H1 (cell line): ENCODE measurements around the gene HTR2C. TPM values are rescaled to one million over a fixed set of nuclear protein-coding genes. Genes with fewer than 3 reads are reported as not detected.
A peak's percentile ranks its signal among the peaks of the same experiment; 100 is the strongest.

Source experiments
- CTCF ChIA-PET: fragments of 300-600 bp; sonication (Branson Sonifier 250); formaldehyde crosslinking; loops from one replicate; lab custom pipeline; 2021; ENCODE audit not compliant: partially characterized antibody; lab: Charles Lee
- POLR2A ChIA-PET: fragments of 300-600 bp; sonication (Branson Sonifier 250); formaldehyde crosslinking; loops from one replicate; lab custom pipeline; 2021; ENCODE audit warnings: inconsistent platforms; ENCODE audit not compliant: partially characterized antibody; lab: Charles Lee
- DNase-seq, 2 experiments: peaks; one replicate each; pipeline versions ENCODE4 v3.0.0 to v3.0.0-alpha.2; 2010 to 2022; ENCODE audit warnings: low spot score in 2 of 2, low read depth in 1 of 2, mixed read lengths in 1 of 2
- FAIRE-seq: peaks from 2 replicates; lab custom pipeline; 2011; peaks lifted over from hg19 to GRCh38; lab: Jason Lieb, UNC
- H2AFZ ChIP-seq: 2 replicates; pipeline ENCODE4 v1.8.1; 2012; ENCODE audit warnings: low read length, inconsistent platforms
- H2AK5ac ChIP-seq: 2 replicates; pipeline ENCODE4 v1.6.1; 2013; ENCODE audit warnings: low read depth, low read length
- H2BK120ac ChIP-seq: replicated peaks from 2 replicates; pipeline ENCODE3; 2013; ENCODE audit warnings: low read depth, low read length, inconsistent platforms
- H2BK12ac ChIP-seq: 2 replicates; pipeline ENCODE4 v1.6.1; 2013; ENCODE audit warnings: low read depth, low read length
- H2BK15ac ChIP-seq: 2 replicates; pipeline ENCODE4 v1.6.1; 2013; ENCODE audit warnings: low read length
- H2BK20ac ChIP-seq: 2 replicates; pipeline ENCODE4 v1.6.1; 2013; ENCODE audit warnings: low read length
- H2BK5ac ChIP-seq: 2 replicates; pipeline ENCODE4 v1.6.1; 2013; ENCODE audit warnings: low read depth, low read length
- H3K14ac ChIP-seq: 2 replicates; pipeline ENCODE4 v1.6.1; 2013; ENCODE audit warnings: inconsistent platforms; ENCODE audit not compliant: insufficient read length
- H3K18ac ChIP-seq: 2 replicates; pipeline ENCODE4 v1.6.1; 2013; ENCODE audit warnings: low read length; ENCODE audit errors: extremely low read depth
- H3K23ac ChIP-seq: 2 replicates; pipeline ENCODE4 v1.6.1; 2013; ENCODE audit warnings: inconsistent platforms; ENCODE audit not compliant: insufficient read length
- H3K23me2 ChIP-seq: 2 replicates; pipeline ENCODE4 v1.6.1; 2013; ENCODE audit warnings: low read depth, low read length
- H3K27ac ChIP-seq: 2 replicates; pipeline ENCODE4 v1.6.1; 2011; ENCODE audit warnings: low read depth, low read length, inconsistent platforms
- H3K27me3 ChIP-seq, 4 experiments: replicated peaks in 1 of 4; 1 replicate in 1 of 4; 2 replicates in 3 of 4; pipeline versions ENCODE4 v1.6.1 to v1.8.1; 2011 to 2013; ENCODE audit warnings: low read length in 3 of 4, mild to moderate bottlenecking in 3 of 4, inconsistent platforms in 2 of 4, mixed read lengths in 2 of 4, moderate library complexity in 1 of 4; ENCODE audit not compliant: control insufficient read depth in 3 of 4, insufficient read depth in 3 of 4; ENCODE audit errors: extremely low read depth in 1 of 4
- H3K36me3 ChIP-seq, 4 experiments: 2 replicates each; pipeline versions ENCODE4 v1.6.1 to v1.8.1; 2011 to 2013; ENCODE audit warnings: mild to moderate bottlenecking in 4 of 4, low read length in 3 of 4, moderate library complexity in 2 of 4, control low read depth in 1 of 4, inconsistent platforms in 1 of 4; ENCODE audit not compliant: insufficient read depth in 4 of 4, control insufficient read depth in 2 of 4
- H3K4ac ChIP-seq: replicated peaks from 2 replicates; pipeline ENCODE3; 2013; ENCODE audit warnings: low read length, low read depth, mixed read lengths, inconsistent platforms; ENCODE audit not compliant: insufficient read length
- H3K4me1 ChIP-seq, 4 experiments: replicated peaks in 1 of 4; 1 replicate in 1 of 4; 2 replicates in 3 of 4; pipeline versions ENCODE4 v1.6.1 to v1.8.1; 2011 to 2013; ENCODE audit warnings: low read length in 3 of 4, inconsistent platforms in 2 of 4, mixed read lengths in 1 of 4; ENCODE audit not compliant: insufficient read depth in 4 of 4, control insufficient read depth in 3 of 4
- H3K4me2 ChIP-seq, 2 experiments: 2 replicates each; pipeline versions ENCODE4 v1.6.1 to v1.8.1; 2011 to 2013; ENCODE audit warnings: low read depth in 2 of 2, low read length in 2 of 2, control low read depth in 1 of 2, inconsistent platforms in 1 of 2, mild to moderate bottlenecking in 1 of 2; ENCODE audit not compliant: insufficient read depth in 1 of 2
- H3K4me3 ChIP-seq, 4 experiments: fragments of 200-600, 300-600 bp in 1 of 4; sonication (generic), shearing (Covaris generic), sonication (Bioruptor Twin) in 1 of 4; 2 replicates each; pipeline versions ENCODE4 v1.5.1 to v1.8.1; 2011 to 2016; ENCODE audit warnings: low read length in 4 of 4, low read depth in 3 of 4, control low read depth in 2 of 4, inconsistent platforms in 2 of 4, mild to moderate bottlenecking in 2 of 4, mixed read lengths in 1 of 4, moderate library complexity in 1 of 4; ENCODE audit not compliant: insufficient read depth in 2 of 4; ENCODE audit errors: extremely low read depth in 1 of 4
- H3K56ac ChIP-seq: replicated peaks from 2 replicates; pipeline ENCODE3; 2013; ENCODE audit warnings: low read depth, mild to moderate bottlenecking, mixed read lengths, low read length, inconsistent platforms; ENCODE audit not compliant: insufficient read length
- H3K79me1 ChIP-seq: 2 replicates; pipeline ENCODE4 v1.6.1; 2013; ENCODE audit warnings: low read depth, low read length, control low read depth
- H3K79me2 ChIP-seq, 2 experiments: 2 replicates each; pipeline versions ENCODE4 v1.6.1 to v1.8.1; 2012 to 2013; ENCODE audit warnings: low read length in 2 of 2, mild to moderate bottlenecking in 2 of 2, inconsistent platforms in 1 of 2; ENCODE audit not compliant: insufficient read depth in 2 of 2, control insufficient read depth in 1 of 2
- H3K9ac ChIP-seq, 4 experiments: replicated peaks in 1 of 4; 1 replicate in 1 of 4; 2 replicates in 3 of 4; pipeline versions ENCODE4 v1.6.1 to v1.8.1; 2011 to 2013; ENCODE audit warnings: low read depth in 3 of 4, low read length in 3 of 4, control low read depth in 2 of 4, mild to moderate bottlenecking in 2 of 4, moderate library complexity in 2 of 4, inconsistent platforms in 1 of 4; ENCODE audit errors: extremely low read depth in 1 of 4
- H3K9me3 ChIP-seq, 2 experiments: 2 replicates each; pipeline versions ENCODE4 v1.6.1 to v1.8.1; 2012 to 2013; ENCODE audit warnings: mild to moderate bottlenecking in 2 of 2, moderate library complexity in 2 of 2, control low read depth in 1 of 2, inconsistent platforms in 1 of 2, low read depth in 1 of 2, low read length in 1 of 2, mixed read lengths in 1 of 2; ENCODE audit not compliant: insufficient read depth in 2 of 2
- H4K20me1 ChIP-seq, 2 experiments: replicated peaks in 1 of 2; 2 replicates each; pipeline versions ENCODE3 to v1.8.1; 2011 to 2013; ENCODE audit warnings: inconsistent platforms in 2 of 2, low read length in 2 of 2, mild to moderate bottlenecking in 1 of 2; ENCODE audit not compliant: insufficient read depth in 2 of 2, control insufficient read depth in 1 of 2
- H4K5ac ChIP-seq: 2 replicates; pipeline ENCODE4 v1.6.1; 2013; ENCODE audit warnings: low read length, low read depth, mixed read lengths, inconsistent platforms; ENCODE audit not compliant: insufficient read length
- H4K8ac ChIP-seq: 2 replicates; pipeline ENCODE4 v1.8.0; 2013; ENCODE audit warnings: mild to moderate bottlenecking, moderate library complexity, low read length, inconsistent platforms; ENCODE audit not compliant: insufficient read depth; ENCODE audit errors: extremely low read depth
- H4K91ac ChIP-seq: replicated peaks from 2 replicates; pipeline ENCODE3; 2013; ENCODE audit warnings: low read length, mixed read lengths, inconsistent platforms; ENCODE audit not compliant: insufficient read length
- BCL11A ChIP-seq, 2 experiments: IDR thresholded peaks; one replicate each; pipeline ENCODE4 v1.6.1; 2011; ENCODE audit warnings: low read depth in 2 of 2, low read length in 2 of 2, mild to moderate bottlenecking in 2 of 2
- CHD2 ChIP-seq: IDR thresholded peaks from 2 replicates; pipeline ENCODE4 v1.6.1; 2012; ENCODE audit warnings: low read length, improper control_type of control experiment
- SUZ12 ChIP-seq: fragments of 200-600 bp; sonication (generic); IDR thresholded peaks from 2 replicates; pipeline ENCODE4 v1.6.1; 2012; ENCODE audit warnings: mild to moderate bottlenecking, inconsistent platforms, low read length, moderate library complexity, mixed read lengths
- WGBS, 2 experiments: shearing (Covaris generic) in 1 of 2; methylation state at CpG; one replicate each; pipeline versions ENCODE4 v1.1.6 to v1.1.7; 2013 to 2015; ENCODE audit warnings: low lambda C conversion rate in 2 of 2, mixed read lengths in 2 of 2, inconsistent platforms in 1 of 2, low coverage in 1 of 2, missing lambda C conversion rate in 1 of 2; ENCODE audit not compliant: insufficient replicate concordance in 2 of 2, insufficient coverage in 1 of 2, insufficient read length in 1 of 2; ENCODE audit errors: extremely low coverage in 1 of 2, missing lambda C conversion rate in 1 of 2; 5-methylcytosine and 5-hydroxymethylcytosine counted together
- polyA plus RNA-seq, 7 experiments: library from polyadenylated mRNA; depleted of rRNA in 3 of 7; stranded (reverse) in 5 of 7; unstranded in 2 of 7; fragments of >200 nt in 5 of 7; fragments of 200-250 nt in 2 of 7; gene quantifications; 1 replicate in 5 of 7; 2 replicates in 1 of 7; 4 replicates in 1 of 7; pipeline versions ENCODE4 v1.2.1 to v1.2.3, GENCODE V29; 2011 to 2013; ENCODE audit warnings: missing spikeins in 2 of 7, mixed read lengths in 2 of 7
- total RNA-seq: library from RNA; stranded (reverse); fragmentation: NEBNext Ultra II Directional; extraction: Animal tissue kit (Norgen Biotek cat#: 25700); gene quantifications from 2 replicates; pipeline ENCODE4 v1.2.1, GENCODE V29; 2021

Gene HTR2C
- total and polyA plus RNA-seq, 2 of the 8 experiments (the other 6 are each of a cell fraction or from before 2014, with no cell fraction given), result 1.7 to 2.0 TPM

GRCh38 chrX:114584375-114584943 is 573 bp downstream of the HTR2C start:
- Histone ChIP-seq H2AK5ac (no peak overlapping the region), H2BK20ac (no peak overlapping the region), H4K5ac (no peak overlapping the region), H3K79me1 (no peaks in the 10 kb centered on the region), H3K9me3 (no peaks in the 10 kb centered on the region), H3K23me2 (peaks cover 3% of the 10 kb centered on the region; the same call in 1 of the 2 replicates), H4K8ac (no peak overlapping the region; the same call in 1 of the 2 replicates), H3K4ac (no peak overlapping the region), H2BK5ac (no peak overlapping the region), H3K36me3 (peaks cover 0 to 3% (median 0%) of the 10 kb centered on the region in 4 experiments; a peak in 1 of 8 replicates), H3K4me3 (peak overlapping the region; percentile 40 to 72 (median 47)), H3K27me3 (peaks cover 12 to 62% (median 53%) of the 10 kb centered on the region in 4 experiments), H3K27ac (no peak overlapping the region), H2BK12ac (no peak overlapping the region), H4K91ac (no peak overlapping the region), H3K79me2 (no peaks in the 10 kb centered on the region), H3K9ac (peak overlapping the region in 2 of 4 experiments; percentile 13 to 44; a peak in 2 of 7 replicates), H3K23ac (no peak overlapping the region), H3K14ac (no peak overlapping the region), H3K4me1 (peaks cover 0 to 7% (median 4%) of the 10 kb centered on the region in 4 experiments; a peak in 5 of 7 replicates), H3K56ac (no peak overlapping the region), H2BK120ac (no peak overlapping the region), H3K18ac (no peak overlapping the region), H3K4me2 (peak overlapping the region; percentile 91 to 94), H2AFZ (peak overlapping the region; percentile 32; the same call in 1 of the 2 replicates), H4K20me1 (peaks cover 0 to 2% of the 10 kb centered on the region in 2 experiments), H2BK15ac (no peak overlapping the region)
- WGBS, 2 experiments, result 0% methylated on average over 10 of the region's 56 CpGs; no CpG with 5 or more reads in 1 of the 2 experiments
- ChIA-PET POLR2A (interaction anchor here (0.6 to 1.8 kb wide), 4 partner anchors 12 to 119 kb away, joined by 3 to 5 read pairs (median 5); no protein-coding TSS in a partner anchor), CTCF (interaction anchor here (0.9 kb wide), 1 partner anchor 36 kb away, joined by 4 read pairs; no protein-coding TSS in a partner anchor)
- TF ChIP-seq BCL11A (IDR thresholded peaks at IDR 0.05; ENCODE audit: low read depth in 2 of 2, low read length in 2 of 2) (no peak), SUZ12 (0 out of 2 replicates have a peak, but pooled peaks have one; percentile 6), CHD2 (peak; percentile 22; the same call in 1 of the 2 replicates)
- DNase-seq (peak in 1 of 2 experiments; percentile 63), FAIRE-seq (no peak)
